HG03139 (cell line): Measurements from ENCODE around the gene LDB2.
"Not testable (repeated sequence)": the region's sequence is repeated elsewhere in the genome, so short reads cannot be mapped to it uniquely, and the experiment has no call there.

ENCODE experiments used
- ATAC-seq: cut with Tn5 transposase; IDR thresholded peaks from one replicate; pipeline ENCODE4 v1.9.1; 2021; ENCODE audit not compliant: unreplicated experiment

LDB2 gene

DNA sequence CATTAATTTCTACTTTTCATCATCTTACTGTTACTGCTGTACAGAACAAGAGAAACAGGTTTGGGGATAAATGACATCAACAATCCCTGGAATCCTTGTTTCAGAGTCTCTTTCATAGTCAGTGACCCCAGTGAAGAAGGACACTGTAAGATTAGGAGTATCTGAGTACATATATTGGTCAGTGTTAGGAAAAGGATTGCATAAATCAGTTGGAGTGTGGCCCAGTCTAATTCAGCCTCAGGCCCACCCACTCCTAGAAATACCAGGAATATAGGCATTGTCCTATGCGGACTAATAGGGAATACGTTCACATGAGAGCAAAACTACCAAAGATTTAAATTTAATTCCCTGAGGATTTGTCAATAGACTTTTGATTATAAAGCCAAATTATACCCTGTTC, 237.8 kb downstream of the LDB2 start:
- ATAC-seq, result no peak

DNA sequence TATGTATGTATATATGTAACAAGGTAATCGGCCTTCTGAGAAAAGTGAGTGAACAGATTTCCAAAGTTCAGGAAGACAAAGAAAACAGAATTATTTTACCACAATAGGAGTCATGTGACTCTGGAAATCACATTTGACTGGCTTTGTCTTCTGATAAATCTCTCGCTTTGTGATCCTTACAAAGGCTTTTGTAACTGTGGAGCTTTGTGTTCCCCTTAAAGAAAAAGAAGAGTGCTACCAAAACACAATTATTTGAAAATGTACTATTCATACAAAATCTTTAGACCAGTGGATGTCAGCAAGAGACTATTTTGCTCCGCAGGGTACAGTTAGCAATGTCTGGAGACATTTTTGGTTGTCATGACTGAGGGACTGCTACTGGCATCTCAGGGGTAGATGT, 238.8 kb downstream of the LDB2 start:
- no peak for ATAC-seq

DNA sequence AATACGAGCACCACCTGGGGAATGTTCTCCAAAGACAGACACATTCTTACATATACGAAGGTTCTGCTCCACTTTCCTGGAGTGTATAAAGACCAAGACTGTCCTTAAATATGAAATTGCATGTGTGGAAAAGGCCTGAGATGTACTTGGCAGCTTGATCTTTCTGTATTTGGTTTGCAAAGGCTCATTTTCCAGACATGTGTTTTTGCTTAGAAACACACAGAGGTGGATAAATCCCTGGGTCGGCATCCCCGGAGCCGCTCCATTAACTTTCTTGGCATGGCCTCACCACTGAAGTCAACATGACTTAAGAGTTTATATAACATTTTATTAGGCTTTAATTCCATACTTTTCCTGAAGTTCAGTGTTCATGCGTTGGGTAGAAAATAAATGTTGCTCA, 239.4 kb downstream of the LDB2 start:
- no peak for ATAC-seq

DNA sequence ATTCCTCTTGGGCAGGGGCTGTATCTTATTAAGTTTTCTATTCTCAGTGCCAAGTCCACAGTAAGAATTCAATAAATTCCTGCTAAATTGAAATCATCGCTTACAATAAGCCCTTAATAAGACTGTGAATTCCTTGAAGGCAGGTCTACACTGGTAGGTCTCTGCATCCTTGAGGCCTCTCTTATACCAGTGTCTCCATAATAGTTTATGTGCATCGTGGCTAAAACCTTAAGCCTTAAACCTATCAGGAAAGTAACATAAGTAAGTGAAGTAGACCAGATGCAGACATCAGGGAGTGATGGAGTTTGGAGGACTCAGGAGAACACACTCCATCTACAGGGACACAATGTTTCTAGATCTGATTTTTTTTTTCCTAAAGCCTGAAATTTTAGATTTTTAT, 240.3 kb downstream of the LDB2 start:
- ATAC-seq, result no peak

DNA sequence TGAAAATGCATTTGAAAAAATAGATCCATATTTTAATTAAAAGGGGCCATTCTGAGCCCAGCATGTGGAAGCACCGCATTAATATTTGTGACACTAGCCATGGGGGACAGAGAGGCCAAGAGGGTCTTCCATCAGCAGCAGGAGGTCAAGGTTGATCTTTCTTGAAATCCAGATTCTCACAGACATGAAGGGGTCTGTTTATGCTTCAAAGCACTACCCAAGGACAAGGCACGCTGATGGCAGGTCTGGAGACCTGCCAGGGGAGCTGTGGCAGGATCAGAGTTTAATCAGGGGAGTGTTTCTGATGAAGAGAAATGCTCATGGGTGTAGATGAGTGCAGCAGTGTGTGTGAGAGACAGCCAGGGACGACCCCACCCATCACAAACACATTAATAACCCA, 243.3 kb downstream of the LDB2 start:
- no peak for ATAC-seq

DNA sequence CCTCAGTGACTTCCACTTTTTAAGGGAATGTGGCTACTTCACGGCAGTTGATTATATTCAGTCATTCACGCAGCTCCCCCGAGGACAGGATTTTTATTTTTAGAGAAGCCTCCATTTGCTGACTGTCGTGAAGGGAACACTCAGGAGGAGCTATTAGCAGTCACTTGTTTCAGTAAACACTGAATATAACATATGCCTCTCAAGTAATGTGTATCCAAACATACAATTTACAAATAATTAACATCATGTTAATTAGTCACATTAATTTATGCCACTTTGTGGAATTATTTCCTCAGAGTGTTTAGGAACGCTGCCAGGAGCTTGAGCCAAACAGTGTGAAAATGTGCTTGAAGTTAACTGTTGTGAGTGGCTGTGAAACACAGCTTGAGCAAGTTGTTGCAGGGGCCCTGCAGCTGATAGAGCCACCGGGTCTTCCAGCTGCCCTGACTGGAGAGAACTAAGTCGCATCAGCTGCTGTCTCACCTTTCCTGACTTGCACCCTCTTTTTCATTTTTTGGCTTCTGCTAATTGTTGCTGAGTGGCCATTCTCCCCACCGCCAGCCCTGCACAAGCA, 245.6 kb downstream of the LDB2 start:
- ATAC-seq, result no peak

DNA sequence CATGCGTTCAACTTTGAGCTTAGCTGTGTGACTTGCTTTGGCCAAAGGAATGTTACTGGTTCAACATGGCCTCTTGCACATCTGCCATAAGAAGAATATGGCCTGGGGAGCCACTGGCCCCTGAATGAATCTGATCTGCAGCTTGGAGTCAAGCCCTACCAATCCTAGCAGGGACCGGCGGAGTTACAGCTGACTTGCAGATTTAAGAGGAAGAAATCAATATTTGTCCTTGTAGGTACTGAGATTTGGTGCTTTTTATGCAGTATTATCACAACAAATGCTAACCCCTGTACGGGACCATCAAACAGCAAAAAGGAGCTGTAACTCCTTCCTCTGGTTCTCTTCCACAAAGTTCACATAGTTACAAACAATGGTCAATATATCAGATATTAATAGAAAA, 252.0 kb downstream of the LDB2 start:
- ATAC-seq, result no peak

DNA sequence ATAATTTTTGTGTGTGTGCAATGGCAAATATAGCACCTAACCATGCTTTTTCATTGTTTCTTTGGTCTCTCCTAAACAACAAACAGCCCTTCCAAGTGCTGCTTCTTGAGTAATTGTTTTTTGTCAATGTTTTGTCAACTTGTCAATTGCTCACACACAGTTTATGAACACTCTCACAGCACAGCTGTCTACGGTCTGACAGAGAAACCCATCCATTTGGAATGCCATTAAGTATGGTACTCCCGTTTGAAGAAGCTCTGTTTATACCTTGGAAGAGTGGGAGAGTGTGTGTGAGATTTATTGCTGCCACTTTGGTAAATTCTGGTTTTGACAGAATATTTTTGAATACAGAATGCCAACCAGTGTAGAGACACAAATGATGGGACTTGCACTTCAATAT, 254.6 kb downstream of the LDB2 start:
- no peak for ATAC-seq

DNA sequence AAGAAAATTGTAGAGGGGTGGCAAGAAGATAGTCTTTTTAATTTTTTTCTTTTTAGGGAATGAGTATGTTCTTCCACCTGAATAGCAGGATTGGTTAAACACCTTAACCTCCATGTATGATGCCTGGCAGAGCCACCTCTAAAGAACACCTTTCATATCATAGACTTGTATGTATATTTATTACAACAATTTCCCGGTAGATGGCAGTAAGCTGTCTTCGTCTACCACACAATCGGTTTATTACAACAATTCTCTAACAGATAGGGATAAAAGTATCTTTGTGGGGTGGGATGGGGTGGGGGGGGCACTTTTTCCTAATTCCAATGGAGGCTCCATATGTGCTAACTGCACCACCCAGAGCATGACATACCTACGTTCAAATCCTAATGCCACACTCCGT, 255.5 kb downstream of the LDB2 start:
- no peak for ATAC-seq

DNA sequence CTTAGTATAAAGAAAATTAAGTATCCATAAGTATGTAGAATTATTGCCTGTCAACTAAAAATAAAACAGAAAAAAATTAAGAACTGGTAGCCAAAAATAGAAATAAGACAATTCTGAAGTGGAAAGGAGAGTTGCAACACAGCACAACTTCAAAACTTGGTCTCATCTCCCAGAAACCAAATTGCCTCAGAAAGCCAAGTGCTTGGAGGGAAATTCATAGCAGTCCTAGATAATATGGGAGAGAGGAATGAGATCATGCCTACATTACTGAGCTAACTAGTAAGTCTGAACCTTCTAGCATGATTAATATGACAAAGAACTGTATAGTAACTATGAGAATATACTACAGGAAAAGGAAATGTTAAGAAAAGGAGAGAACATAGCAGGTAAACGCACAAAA, 256.5 kb downstream of the LDB2 start:
- ATAC-seq, result no peak

DNA sequence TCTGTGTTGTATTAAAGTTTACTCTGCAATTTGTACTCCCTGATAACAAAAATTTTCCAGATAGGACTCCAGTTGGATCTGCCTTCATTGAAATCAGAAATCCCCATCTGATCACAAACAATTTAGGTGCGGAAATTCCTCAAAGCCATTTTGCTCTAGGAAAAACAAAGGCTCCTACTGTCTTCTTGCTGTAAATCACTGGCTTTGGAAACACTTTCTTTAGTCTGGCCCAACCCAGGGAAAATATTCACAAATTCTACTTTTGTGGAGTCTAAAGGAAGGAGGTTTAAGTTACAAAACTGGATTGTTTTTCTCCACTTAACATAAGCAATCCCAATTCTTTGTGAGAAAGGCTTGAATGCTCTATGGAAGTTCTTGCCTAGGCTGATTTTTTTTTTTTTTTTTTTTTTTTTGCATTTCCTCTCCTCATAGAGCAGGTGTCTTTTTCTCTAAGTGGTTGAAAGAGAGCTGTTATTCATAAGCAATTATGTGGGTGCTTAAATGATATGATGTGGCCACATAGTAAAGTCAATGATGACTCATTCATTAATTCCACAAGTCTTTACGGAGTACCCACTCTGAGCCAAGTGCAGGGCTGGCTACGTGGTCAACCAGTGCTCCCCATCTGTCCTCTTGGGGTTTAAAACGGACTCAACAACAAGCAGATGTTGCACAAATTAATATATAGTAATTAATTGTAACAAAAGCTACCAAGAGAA, 261.4 kb downstream of the LDB2 start:
- no peak for ATAC-seq

DNA sequence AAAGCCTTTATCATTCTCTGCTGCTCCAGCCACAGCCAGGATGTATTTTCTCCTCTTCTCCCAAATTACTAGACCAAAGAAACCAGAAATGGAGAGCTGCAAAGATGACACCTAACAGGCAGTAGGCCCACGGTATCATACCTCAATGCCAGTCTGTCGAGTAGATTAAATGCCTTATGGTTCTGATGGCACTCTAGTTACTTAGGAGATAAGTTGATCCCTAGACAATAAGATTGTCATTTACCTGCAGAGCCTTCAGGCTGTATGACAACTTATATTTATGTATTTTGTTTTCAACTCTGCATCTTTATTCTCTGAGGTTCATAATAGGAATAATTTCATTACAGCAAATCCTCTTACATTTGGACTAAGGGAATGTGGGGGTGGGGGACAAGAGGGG, 262.1 kb downstream of the LDB2 start:
- no peak for ATAC-seq

DNA sequence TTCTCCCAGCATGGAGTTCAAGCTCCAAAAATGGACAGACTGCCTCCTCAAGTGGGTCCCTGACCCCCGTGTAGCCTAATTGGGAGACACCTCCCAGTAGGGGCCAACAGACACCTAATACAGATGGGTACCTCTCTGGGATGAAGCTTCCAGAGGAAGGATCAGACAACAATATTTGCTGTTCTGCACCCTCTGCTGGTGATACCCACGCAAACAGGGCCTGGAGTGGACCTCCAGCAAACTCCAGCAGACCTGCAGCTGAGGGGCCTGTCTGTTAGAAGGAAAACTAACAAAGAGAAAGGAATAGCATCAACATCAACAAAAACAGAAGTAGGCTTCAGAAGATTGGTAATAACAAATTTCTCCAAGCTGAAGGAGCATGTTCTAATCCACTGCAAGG, 269.2 kb downstream of the LDB2 start:
- not testable (repeated sequence) for ATAC-seq

DNA sequence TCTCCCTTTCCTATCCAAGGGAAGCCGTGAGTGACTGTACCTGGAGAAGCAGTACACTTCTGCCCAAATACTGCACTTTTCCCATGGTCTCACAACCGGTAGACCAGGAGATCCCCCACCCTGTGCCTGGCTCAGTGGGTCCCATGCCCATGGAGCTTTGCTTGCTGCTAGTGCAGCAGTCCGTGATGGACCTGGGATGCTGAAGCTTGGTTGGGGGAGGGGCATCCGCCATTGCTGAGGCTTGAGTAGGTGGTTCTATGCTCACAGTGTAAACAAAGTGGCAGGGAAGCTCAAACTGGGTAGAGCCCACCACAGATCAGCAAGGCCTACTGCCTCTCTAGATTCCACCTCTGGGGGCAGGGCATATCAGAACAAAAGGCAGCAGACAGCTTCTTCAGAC, 269.6 kb downstream of the LDB2 start:
- ATAC-seq, result not testable (repeated sequence)

DNA sequence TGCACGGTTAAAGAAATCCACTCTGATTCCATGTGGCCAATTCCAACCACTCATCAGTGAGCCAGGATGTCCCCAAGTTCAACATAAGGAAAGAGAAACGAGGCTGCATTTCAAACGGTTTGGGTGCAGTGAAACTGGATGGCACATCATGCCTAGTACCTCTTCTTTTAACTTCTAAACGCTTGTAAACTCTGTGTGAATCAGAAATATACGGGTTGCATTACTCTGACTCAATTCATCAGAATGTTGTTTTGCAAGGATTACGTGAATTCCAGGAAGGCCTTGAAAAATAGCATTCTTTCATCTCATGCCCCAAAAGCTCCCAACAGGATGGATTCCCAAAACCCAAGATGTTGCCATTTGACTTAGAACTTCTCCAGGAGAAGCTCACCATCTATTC, 270.4 kb downstream of the LDB2 start:
- ATAC-seq, result no peak

DNA sequence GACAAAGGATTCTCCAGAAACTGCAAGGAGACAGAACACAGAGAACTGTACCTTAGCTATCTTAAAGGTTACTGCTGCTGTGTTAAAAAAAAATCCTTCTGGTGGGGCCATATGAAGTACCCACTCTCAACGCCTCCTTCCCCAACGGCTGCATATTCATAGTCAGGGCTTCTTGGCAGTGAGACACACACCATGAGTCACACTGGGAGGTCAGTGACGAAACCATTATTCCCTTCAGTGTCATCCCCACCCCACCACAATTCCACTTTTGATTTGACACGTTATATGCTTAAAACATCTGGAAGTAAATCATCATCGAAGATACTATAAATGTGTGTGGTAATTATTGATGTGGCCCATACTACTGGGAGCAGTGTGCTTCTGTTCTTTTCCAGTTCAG, 271.5 kb downstream of the LDB2 start:
- ATAC-seq, result no peak

DNA sequence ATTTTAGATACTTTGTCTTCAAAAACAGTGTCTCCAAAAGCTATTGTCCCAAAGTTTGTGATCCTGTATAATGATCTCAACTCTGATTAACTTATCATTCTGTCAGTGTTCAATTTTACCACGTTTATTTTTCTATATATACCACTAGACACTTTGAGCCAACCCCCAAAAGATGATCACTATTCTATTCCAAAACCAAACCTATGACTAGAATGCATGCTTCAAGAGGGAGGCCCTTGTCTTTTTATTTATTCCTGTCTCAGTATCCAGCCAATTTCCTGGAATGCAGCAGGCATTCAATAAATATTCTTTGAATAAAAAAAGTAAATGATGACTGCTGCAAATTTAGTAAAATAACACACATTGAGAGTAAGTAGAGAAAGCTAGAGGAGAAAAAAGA, 275.6 kb downstream of the LDB2 start:
- ATAC-seq, result no peak

DNA sequence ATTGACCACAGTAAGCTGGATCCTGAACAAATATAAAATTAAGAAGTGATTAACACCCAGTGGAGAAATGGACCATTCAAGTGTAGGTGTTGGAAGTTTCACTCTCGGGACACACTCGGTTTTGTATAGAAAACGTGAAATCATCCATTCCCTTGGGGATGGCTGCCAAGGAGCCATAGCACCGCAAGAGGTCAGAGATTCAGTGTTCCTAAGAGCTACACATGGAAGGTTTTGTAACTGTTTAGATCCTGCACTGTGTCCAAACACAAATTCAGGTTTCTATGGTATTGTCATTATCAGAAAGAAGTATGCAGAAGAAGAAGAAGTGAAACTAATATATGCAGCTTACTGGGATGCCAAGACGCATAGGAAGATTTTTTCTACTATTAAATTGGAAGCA, 281.0 kb downstream of the LDB2 start:
- ATAC-seq, result no peak

DNA sequence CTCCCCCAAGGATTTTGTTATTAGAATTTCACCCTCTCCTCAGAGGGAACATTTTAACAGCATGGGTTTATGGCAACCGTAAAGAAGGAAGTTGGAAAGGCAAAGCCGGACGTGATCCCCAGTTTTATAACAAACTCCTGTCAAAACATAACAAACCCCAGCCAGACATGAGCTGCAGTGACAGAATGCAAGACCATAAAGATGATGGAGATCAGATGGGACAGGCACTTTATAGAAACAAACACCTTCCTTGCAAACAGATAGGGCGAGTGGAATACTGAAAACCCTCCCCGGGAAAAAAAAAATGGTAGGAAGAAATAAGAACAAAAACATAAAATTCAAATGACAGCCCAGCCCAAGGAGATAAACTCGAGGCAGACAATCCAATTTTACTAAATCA, 281.4 kb downstream of the LDB2 start:
- no peak for ATAC-seq

DNA sequence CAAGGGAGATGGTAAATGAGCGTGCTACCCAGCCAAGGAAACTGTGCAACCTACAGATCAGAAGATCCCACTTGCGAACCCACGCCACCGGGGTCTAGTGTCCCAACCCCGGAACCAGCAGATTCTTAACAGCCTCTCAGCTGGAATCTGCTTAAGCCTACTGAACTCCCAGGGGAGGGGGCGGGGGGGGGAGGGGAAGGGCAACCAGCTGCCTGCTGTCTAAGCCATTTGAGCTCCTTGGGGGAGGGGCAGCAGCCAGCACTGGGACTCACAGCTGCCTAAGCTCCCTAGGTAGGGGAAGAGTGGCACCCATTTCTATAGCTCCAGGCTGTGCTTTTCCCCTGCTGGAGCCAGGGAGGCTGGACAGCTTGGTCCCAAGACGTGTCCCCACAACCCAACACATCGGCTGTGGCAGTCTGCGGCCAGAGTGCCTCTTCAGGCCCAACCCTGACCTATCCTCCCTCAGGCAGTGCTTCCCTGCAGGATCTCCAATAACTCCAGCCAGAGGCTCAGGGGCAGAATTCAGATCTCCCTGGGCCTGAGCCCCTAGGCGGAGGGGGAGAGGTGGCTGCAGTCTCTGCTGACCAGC, 289.2 kb downstream of the LDB2 start:
- ATAC-seq, result no peak

DNA sequence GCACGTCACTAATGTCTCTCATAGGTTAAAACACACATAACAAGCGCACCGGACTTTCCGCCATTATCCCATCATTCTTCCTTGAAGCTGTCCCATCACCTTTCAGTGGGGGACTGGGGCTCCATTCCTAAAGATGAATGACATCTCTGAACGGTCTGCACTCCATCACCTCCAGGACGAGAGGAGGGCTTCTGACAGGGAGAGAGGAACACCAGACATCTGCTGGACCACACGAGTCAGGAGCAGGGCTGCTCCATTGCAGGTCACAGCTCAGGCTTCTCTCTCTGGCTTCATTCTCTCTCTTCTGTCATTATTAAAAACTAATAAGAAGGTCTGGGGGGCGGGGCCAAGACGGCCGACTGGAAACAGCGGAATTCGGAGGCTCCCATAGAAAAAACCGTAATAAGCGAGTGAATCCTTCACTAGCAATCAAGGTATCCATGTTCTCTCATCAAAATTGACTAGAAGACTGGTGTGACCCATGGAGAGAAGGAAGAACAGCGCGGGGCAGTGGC, 289.8 kb downstream of the LDB2 start:
- ATAC-seq, result no peak

DNA sequence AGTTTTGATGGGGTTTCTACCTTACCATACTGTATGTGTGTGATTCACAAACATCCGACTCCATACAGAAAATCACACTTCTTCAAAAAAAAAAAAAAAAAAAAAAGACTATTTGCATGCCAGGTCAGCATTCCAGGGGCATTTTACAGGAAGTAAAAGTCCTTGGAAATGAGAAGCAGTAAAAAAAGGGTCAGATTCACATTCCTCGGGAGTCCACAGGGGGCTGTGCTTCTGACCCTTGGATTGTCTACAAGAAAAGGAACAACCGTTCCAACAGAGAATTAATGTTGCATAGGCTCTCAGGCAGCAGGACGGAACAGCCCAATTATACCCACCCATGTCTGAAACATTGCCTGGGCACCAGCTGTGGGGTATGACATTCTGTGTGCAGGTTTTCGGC, 290.3 kb downstream of the LDB2 start:
- ATAC-seq, result no peak
